Measurements from ENCODE around the gene SETDB1. TPM values are rescaled to one million over a fixed set of nuclear protein-coding genes. Genes with fewer than 3 reads are reported as not detected.

SETDB1 gene
- total and polyA plus RNA-seq, 2 of the 13 experiments (the other 11 are each of a cell fraction or from before 2014, with no cell fraction given): 33.1 to 34.6 TPM

- TF ChIP-seq SMARCE1 (IDR thresholded peaks at IDR 0.05; ENCODE audit: borderline replicate concordance) (no peak), TOPORS (CRISPR knock-in tag; IDR thresholded peaks at IDR 0.05) (no peak), ZNF713 (CRISPR knock-in tag; IDR thresholded peaks at IDR 0.05) (no peak)
Measured at GRCh38 chr1:150979092-150980056, 53.2 kb downstream of the SETDB1 start (continued).

- peak overlapping the region; percentile 69 for H3K9ac ChIP-seq (ENCODE audit: insufficient read depth, low read depth, low read length)
- DNase-seq (ENCODE audit: low spot score) (peak; percentile 87), FAIRE-seq (peak; percentile 57), ATAC-seq (peak; percentile 76)
- H4K20me1 ChIP-seq (ENCODE audit: insufficient read depth, low read length): no peaks in the 10 kb centered on the region
- WGBS (ENCODE audit: low lambda C conversion rate): 11% methylated on average over 3 of the region's 6 CpGs
- H3K9me3 ChIP-seq (ENCODE audit: low read length): no peaks in the 10 kb centered on the region
- peaks cover 2% of the 10 kb centered on the region for H3K79me2 ChIP-seq (ENCODE audit: insufficient read depth, low read length)
- peak overlapping the region; percentile 31 to 64 (median 46) for H3K4me3 ChIP-seq (replicated peaks in 1 of 3; ENCODE audit: insufficient read depth in 1 of 3, low read depth in 2 of 3, low read length in 3 of 3)
- H3K27me3 ChIP-seq (ENCODE audit: control insufficient read depth in 1 of 2, insufficient read depth in 2 of 2, low read length in 2 of 2): no peaks in the 10 kb centered on the region
- peaks cover 84% of the 10 kb centered on the region for H3K4me1 ChIP-seq (ENCODE audit: insufficient read depth, low read length)
- H3K27ac ChIP-seq (ENCODE audit: extremely low read length, insufficient read depth, low read length): peak overlapping the region; percentile 84
- POLR2A ChIA-PET: interaction anchor here (0.8 to 5.2 kb wide), 23 partner anchors 8 to 419 kb away, joined by 3 to 150 read pairs (median 4); partner anchors contain the start of genes C1orf56, ENSA, GOLPH3L and MCL1
- BruUV-seq (replicated peaks): no TSS peak
- peak overlapping the region; percentile 66 for H2AFZ ChIP-seq (ENCODE audit: low read length)
- in situ Hi-C loops (cut with HindIII; ENCODE audit: extremely low pct_ligation_motif_present, low pct_unique_long_range_greater_than_20kb) (no loop called here), intact Hi-C loops (cut with micrococcal nuclease; ENCODE audit: unreplicated experiment) (loop anchor here (1.0 kb wide), 1 partner anchor 25 kb away; the partner anchor contains the start of gene MINDY1)
- H3K36me3 ChIP-seq (replicated peaks in 1 of 2; ENCODE audit: control insufficient read depth in 1 of 2, insufficient read depth in 2 of 2, low read length in 2 of 2): peaks cover 3 to 9% of the 10 kb centered on the region in 2 experiments; a peak in 2 of 5 replicates
- H3K4me2 ChIP-seq (ENCODE audit: low read depth, low read length): peak overlapping the region; percentile 90
- CTCF ChIA-PET (ENCODE audit: low intra/inter-chr PET ratio, low total read pairs): interaction anchor here (0.9 to 3.9 kb wide), 3 partner anchors 10 to 26 kb away, joined by 3 to 24 read pairs (median 18); partner anchors contain the start of gene PRUNE1
- TF ChIP-seq POGK (CRISPR knock-in tag; conservative IDR thresholded peaks at IDR 0.05): no peak
- TF ChIP-seq ZNF576 (CRISPR knock-in tag; IDR thresholded peaks at IDR 0.05): no peak
- TF ChIP-seq ZNF691 (CRISPR knock-in tag; IDR thresholded peaks at IDR 0.05; ENCODE audit: borderline replicate concordance, low read depth): peak; percentile 32; the same call in 1 of the 2 replicates
- no peak for TF ChIP-seq ZNF362 (CRISPR knock-in tag; IDR thresholded peaks at IDR 0.05; ENCODE audit: borderline replicate concordance)
- TF ChIP-seq SALL1 (CRISPR knock-in tag; IDR thresholded peaks at IDR 0.05): 0 out of 2 replicates have a peak, but pooled peaks have one; percentile 23
- no peak for TF ChIP-seq GTF2F1 (IDR thresholded peaks at IDR 0.05; ENCODE audit: low read length)
- no peak; the same call in 1 of the 2 replicates for TF ChIP-seq SNAPC2 (CRISPR knock-in tag; IDR thresholded peaks at IDR 0.05)
- TF ChIP-seq PBX2 (CRISPR knock-in tag; IDR thresholded peaks at IDR 0.05): no peak
- no peak for TF ChIP-seq ZNF138 (CRISPR knock-in tag; IDR thresholded peaks at IDR 0.05; ENCODE audit: low read depth)
- no peak for TF ChIP-seq ZNF333 (CRISPR knock-in tag; IDR thresholded peaks at IDR 0.05; ENCODE audit: borderline replicate concordance)
- TF ChIP-seq PCBP1 (IDR thresholded peaks at IDR 0.05; ENCODE audit: borderline replicate concordance, low read depth, low read length): no peak
- TF ChIP-seq ERF (CRISPR knock-in tag; IDR thresholded peaks at IDR 0.05): 0 out of 2 replicates have a peak, but pooled peaks have one; percentile 43
Measured at GRCh38 chr1:150981177-150981804, 55.1 kb downstream of the SETDB1 start.
